Measurements from ENCODE around the gene HNRNPK. TPM values are rescaled to one million over a fixed set of nuclear protein-coding genes. Genes with fewer than 3 reads are reported as not detected.

Gene HNRNPK
- total RNA-seq, 3 donors from 2014 or later, result 462 to 657 (median 527) TPM

DNA sequence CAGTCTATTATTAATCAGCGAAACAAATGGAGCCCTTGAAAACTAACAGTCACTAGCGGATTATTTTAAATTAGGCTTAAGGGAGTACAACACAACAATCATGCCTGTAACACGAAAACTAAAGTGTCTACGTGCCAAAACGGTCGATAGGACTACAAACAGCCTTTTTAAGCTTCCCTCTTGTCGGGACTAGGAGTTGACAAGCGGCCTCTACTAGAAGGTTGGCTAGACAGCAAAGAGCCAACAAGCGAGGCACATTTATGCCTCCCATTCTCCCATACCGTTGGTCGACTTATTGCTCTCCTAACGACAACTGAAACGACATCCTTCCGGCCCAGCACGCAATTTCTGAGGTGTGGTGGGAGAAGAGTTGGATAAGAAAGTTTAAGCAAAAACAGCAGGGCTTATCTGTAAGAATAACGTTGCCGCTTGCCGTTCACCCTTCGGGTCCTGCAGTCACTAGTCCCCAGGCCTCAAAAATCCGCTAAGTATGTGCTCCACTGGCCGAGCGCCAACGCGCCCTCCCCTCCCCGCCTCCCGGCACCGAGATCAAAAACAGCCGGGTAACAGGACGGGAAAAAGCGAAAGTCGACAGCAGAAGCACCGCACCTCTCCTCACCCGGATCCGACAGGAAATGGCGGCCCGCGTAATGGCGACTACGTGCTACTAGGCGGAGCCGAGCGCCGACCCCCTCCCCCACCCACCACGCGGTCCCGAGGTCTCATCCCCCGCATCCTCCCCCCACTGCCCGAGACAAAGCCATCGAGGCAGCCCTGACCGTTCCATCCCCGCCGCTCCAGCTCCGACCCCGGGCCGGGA lies 813 bp downstream of the HNRNPK start:
- Histone ChIP-seq H3K27me3 (no peaks in the 10 kb centered on the region), H3K4me3 (peak overlapping the region; percentile 93 to 95 (median 95)), H3K27ac (peak overlapping the region; percentile 100), H3K4me1 (peaks cover 0 to 13% of the 10 kb centered on the region in 2 donors), H3K9me3 (no peaks in the 10 kb centered on the region), H3K36me3 (peaks cover 6% of the 10 kb centered on the region)
- intact Hi-C loops (cut with DNase I; ENCODE audit: low total_unique reads), result no loop called here
- TF ChIP-seq, protein P1, sequence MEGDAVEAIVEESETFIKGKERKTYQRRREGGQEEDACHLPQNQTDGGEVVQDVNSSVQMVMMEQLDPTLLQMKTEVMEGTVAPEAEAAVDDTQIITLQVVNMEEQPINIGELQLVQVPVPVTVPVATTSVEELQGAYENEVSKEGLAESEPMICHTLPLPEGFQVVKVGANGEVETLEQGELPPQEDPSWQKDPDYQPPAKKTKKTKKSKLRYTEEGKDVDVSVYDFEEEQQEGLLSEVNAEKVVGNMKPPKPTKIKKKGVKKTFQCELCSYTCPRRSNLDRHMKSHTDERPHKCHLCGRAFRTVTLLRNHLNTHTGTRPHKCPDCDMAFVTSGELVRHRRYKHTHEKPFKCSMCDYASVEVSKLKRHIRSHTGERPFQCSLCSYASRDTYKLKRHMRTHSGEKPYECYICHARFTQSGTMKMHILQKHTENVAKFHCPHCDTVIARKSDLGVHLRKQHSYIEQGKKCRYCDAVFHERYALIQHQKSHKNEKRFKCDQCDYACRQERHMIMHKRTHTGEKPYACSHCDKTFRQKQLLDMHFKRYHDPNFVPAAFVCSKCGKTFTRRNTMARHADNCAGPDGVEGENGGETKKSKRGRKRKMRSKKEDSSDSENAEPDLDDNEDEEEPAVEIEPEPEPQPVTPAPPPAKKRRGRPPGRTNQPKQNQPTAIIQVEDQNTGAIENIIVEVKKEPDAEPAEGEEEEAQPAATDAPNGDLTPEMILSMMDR (IDR thresholded peaks at IDR 0.05), result no peak
- peak in 2 of 3 donors; percentile 9 to 48 for TF ChIP-seq POLR2AphosphoS5 (IDR thresholded peaks at IDR 0.05)
- DNase-seq (ENCODE audit: low spot score in 2 of 2), result peak; percentile 74 to 80

DNA sequence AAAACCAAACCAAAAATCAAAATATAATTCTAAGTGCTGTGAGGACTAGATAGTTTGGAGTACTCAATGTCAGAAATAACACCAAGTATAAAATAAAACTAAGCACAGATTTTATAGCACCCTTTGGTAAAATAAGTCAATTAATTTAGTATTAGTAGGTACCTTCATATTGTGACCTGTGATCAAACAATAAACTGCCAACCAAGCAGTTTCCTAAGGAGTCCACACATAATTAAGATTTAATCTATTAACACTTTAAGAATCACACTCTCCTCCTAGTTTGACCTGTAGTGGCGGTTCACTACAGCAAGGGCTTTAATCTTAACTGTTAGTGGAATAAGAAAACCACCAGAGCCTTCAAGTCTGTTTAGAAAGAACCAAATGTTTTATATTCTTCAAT lies 2.8 kb downstream of the HNRNPK start:
- Histone ChIP-seq H3K27me3 (no peaks in the 10 kb centered on the region), H3K4me3 (peak overlapping the region in 2 of 3 donors; percentile 95), H3K9me3 (no peaks in the 10 kb centered on the region), H3K36me3 (peaks cover 11% of the 10 kb centered on the region), H3K27ac (peak overlapping the region in 1 of 2 donors; percentile 40), H3K4me1 (peaks cover 0 to 13% of the 10 kb centered on the region in 2 donors)
- no peak for DNase-seq (ENCODE audit: low spot score in 2 of 2)
- no peak for TF ChIP-seq POLR2A (IDR thresholded peaks at IDR 0.05)
- intact Hi-C loops (cut with DNase I; ENCODE audit: low total_unique reads), result no loop called here

DNA sequence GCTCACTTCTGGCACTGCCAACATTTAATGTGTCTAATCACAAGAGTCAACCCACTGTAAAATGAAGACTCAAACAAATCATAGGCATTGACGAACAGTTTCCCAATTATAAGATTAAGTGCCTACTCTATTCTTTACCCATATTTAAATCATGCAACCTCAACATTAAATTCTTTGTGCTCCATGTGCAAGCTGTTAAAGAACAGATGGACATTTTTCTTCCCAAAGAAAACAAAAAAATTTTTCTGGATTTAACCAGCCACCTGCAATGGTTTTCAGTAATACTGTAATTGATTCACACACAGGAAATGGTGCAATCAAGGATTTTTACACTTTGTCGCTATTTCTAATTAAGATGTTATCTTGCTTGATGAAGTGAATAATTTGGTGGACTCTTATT lies 3.6 kb downstream of the HNRNPK start:
- no peak for DNase-seq (ENCODE audit: low spot score in 2 of 2)
- Histone ChIP-seq H3K27me3 (no peaks in the 10 kb centered on the region), H3K4me3 (peak overlapping the region in 1 of 3 donors; percentile 2), H3K9me3 (no peaks in the 10 kb centered on the region), H3K27ac (no peak overlapping the region), H3K4me1 (peaks cover 0 to 13% of the 10 kb centered on the region in 2 donors), H3K36me3 (peaks cover 11% of the 10 kb centered on the region)
- no peak for TF ChIP-seq POLR2A (IDR thresholded peaks at IDR 0.05)
- TF ChIP-seq, protein P1 (IDR thresholded peaks at IDR 0.05), result no peak
- intact Hi-C loops (cut with DNase I; ENCODE audit: low total_unique reads), result no loop called here

DNA sequence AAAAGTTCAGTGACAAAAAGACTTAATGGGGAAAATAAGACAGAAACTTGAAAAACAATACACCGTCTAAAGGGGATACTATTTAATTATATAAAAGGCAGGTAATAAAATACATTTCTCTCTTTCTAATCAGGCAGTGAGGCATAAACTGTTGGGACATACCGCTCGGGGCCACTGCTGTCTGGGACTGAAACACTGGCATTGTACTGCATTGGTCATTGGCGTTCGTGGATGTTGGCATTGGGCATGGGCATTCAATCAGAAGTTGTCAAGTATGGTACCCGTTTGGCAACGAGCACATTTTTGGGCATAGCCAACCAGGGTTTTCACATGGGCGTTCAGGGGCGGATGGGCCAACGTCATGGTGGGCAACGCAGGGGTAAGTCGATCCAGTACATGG lies 4.7 kb downstream of the HNRNPK start:
- Histone ChIP-seq H3K4me1 (peaks cover 0 to 13% of the 10 kb centered on the region in 2 donors), H3K27ac (no peak overlapping the region), H3K36me3 (peaks cover 11% of the 10 kb centered on the region), H3K9me3 (no peaks in the 10 kb centered on the region), H3K27me3 (no peaks in the 10 kb centered on the region), H3K4me3 (no peak overlapping the region)
- no peak for DNase-seq (ENCODE audit: low spot score in 2 of 2)
- intact Hi-C loops (cut with DNase I; ENCODE audit: low total_unique reads), result loop anchor here (2.0 kb wide), 1 partner anchor 54 kb away; the partner anchor contains the start of gene KIF27
- TF ChIP-seq POLR2A (IDR thresholded peaks at IDR 0.05), result no peak
- TF ChIP-seq, protein P1 (IDR thresholded peaks at IDR 0.05), result no peak
- TF ChIP-seq POLR2AphosphoS5 (IDR thresholded peaks at IDR 0.05), result no peak

DNA sequence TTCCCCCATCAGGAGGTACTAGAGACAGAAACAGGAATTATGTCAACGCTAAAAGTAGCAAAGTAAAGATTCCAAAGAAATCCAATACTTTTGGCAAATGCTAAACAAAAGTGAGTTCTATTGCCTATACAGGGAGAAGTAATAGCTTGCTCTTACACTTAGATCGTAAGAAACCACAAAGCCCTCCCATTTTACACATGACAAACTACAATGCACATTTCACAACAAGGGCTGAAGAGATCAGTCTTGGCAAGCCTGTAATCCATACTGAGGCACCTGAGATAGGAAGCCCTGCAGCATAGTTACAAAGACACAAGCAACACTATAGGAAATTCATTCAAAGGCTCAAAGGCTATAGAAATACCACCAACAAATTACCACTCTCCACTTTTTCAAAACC lies 7.7 kb downstream of the HNRNPK start:
- H3K4me1 ChIP-seq, result peaks cover 0 to 10% of the 10 kb centered on the region in 2 donors
- no peak overlapping the region for H3K27ac ChIP-seq
- TF ChIP-seq POLR2AphosphoS5 (IDR thresholded peaks at IDR 0.05) (no peak), POLR2A (IDR thresholded peaks at IDR 0.05) (no peak)
- no peaks in the 10 kb centered on the region for H3K27me3 ChIP-seq
- intact Hi-C loops (cut with DNase I; ENCODE audit: low total_unique reads), result no loop called here
- H3K9me3 ChIP-seq, result no peaks in the 10 kb centered on the region
- H3K36me3 ChIP-seq, result peaks cover 15% of the 10 kb centered on the region
- DNase-seq (ENCODE audit: low spot score in 2 of 2), result no peak
- H3K4me3 ChIP-seq, result no peak overlapping the region

DNA sequence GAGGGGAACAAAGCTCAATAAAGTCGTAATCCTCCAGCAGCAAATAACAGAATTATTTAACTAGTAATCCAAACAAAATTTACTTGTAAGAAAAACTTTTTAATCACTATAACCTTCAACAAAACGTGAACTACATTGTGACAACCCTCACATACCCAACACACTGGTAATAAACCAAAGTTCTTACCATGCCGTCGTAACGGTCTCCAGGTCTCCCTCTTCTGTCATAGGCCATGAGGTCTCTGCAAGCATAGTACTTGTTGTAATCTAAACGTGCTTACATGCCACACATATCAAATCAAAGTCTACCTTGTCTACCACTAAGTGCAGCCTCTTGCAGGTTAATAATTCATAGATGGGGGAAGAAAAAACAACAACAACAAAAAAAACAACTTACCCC lies 8.5 kb downstream of the HNRNPK start:
- Histone ChIP-seq H3K27ac (no peak overlapping the region), H3K4me3 (no peak overlapping the region), H3K36me3 (peaks cover 14% of the 10 kb centered on the region), H3K27me3 (no peaks in the 10 kb centered on the region), H3K4me1 (peaks cover 0 to 5% of the 10 kb centered on the region in 2 donors), H3K9me3 (no peaks in the 10 kb centered on the region)
- TF ChIP-seq, protein P1 (IDR thresholded peaks at IDR 0.05), result no peak
- TF ChIP-seq POLR2AphosphoS5 (IDR thresholded peaks at IDR 0.05) (no peak), POLR2A (IDR thresholded peaks at IDR 0.05) (no peak)
- DNase-seq (ENCODE audit: low spot score in 2 of 2), result no peak
- intact Hi-C loops (cut with DNase I; ENCODE audit: low total_unique reads), result no loop called here
